ENCODE data around the gene SWSAP1. TPM values are rescaled to one million over a fixed set of nuclear protein-coding genes. Genes with fewer than 3 reads are reported as not detected.

SWSAP1 gene
- total and polyA plus RNA-seq, 9 of the 15 experiments (the other 6 are each of a cell fraction or from before 2014, with no cell fraction given): 0.18 to 2.8 (median 1.7) TPM

DNA sequence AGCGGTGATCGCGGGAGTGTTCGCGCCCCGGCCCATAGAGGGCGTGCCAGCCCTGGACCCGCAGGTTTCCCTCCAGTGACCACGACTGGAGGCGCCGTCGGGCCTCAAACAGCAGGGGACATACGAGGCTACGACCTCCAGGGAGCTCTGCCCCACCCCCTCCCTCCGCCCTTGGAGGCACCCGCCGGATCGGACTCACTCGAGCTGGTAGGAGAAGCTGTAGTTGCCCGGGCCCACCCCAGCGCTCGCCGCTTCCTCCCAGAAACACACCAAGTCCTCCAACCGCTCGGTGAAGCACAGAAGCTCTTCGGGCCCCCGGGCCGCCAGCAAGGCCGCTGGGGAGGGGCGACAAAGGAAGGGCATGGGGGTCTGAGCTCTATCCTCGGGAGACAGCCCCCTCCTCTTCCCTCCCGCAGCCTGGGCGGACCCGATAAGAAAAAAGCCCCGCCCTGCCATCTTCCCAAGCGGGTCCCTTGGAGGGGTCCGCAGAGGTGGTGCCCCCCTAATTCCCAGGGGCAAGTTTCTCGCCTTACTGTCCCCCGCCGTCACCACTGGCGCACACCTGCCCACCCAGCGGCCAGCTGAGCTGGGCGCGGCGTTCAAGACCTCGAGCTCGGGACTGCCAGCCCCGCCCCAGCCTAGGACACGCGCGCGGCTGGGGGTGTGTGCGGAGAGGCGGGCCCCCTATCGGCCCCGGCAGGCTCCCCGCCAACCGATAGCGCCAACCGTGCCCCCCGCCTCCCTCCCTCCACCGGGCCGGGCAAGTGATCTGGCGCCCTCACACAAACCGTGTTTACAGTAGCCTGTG is 8.6 kb downstream of the SWSAP1 start (continued):
- TF ChIP-seq SRSF3 (IDR thresholded peaks at IDR 0.05; ENCODE audit: insufficient read depth, low read length) (no peak), ZC3H8 (IDR thresholded peaks at IDR 0.05) (no peak), FOXK1 (CRISPR knock-in tag; IDR thresholded peaks at IDR 0.05; ENCODE audit: borderline replicate concordance) (0 out of 2 replicates have a peak, but pooled peaks have one; percentile 18), MTF1 (CRISPR knock-in tag; IDR thresholded peaks at IDR 0.05; ENCODE audit: borderline replicate concordance) (no peak), SUPT5H (IDR thresholded peaks at IDR 0.05) (no peak), ADNP (tag; IDR thresholded peaks at IDR 0.05) (no peak), KLF1 (tag; IDR thresholded peaks at IDR 0.05) (no peak), CHCHD3 (CRISPR knock-in tag; IDR thresholded peaks at IDR 0.05) (no peak), ZNF124 (CRISPR knock-in tag; IDR thresholded peaks at IDR 0.05) (no peak), RCOR1 (IDR thresholded peaks at IDR 0.05; ENCODE audit: borderline replicate concordance in 1 of 2, low read depth in 2 of 2, low read length in 2 of 2) (peak in 1 of 2 experiments; percentile 75; a peak in 2 of 4 replicates), ELF1 (tag; IDR thresholded peaks at IDR 0.05) (no peak), MEIS2 (IDR thresholded peaks at IDR 0.05; ENCODE audit: partially characterized antibody) (no peak), TCF7 (IDR thresholded peaks at IDR 0.05; ENCODE audit: borderline replicate concordance) (no peak)
- TF ChIP-seq, protein P1, sequence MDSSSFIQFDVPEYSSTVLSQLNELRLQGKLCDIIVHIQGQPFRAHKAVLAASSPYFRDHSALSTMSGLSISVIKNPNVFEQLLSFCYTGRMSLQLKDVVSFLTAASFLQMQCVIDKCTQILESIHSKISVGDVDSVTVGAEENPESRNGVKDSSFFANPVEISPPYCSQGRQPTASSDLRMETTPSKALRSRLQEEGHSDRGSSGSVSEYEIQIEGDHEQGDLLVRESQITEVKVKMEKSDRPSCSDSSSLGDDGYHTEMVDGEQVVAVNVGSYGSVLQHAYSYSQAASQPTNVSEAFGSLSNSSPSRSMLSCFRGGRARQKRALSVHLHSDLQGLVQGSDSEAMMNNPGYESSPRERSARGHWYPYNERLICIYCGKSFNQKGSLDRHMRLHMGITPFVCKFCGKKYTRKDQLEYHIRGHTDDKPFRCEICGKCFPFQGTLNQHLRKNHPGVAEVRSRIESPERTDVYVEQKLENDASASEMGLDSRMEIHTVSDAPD (CRISPR knock-in tag; IDR thresholded peaks at IDR 0.05): no peak
- TF ChIP-seq, protein P2, sequence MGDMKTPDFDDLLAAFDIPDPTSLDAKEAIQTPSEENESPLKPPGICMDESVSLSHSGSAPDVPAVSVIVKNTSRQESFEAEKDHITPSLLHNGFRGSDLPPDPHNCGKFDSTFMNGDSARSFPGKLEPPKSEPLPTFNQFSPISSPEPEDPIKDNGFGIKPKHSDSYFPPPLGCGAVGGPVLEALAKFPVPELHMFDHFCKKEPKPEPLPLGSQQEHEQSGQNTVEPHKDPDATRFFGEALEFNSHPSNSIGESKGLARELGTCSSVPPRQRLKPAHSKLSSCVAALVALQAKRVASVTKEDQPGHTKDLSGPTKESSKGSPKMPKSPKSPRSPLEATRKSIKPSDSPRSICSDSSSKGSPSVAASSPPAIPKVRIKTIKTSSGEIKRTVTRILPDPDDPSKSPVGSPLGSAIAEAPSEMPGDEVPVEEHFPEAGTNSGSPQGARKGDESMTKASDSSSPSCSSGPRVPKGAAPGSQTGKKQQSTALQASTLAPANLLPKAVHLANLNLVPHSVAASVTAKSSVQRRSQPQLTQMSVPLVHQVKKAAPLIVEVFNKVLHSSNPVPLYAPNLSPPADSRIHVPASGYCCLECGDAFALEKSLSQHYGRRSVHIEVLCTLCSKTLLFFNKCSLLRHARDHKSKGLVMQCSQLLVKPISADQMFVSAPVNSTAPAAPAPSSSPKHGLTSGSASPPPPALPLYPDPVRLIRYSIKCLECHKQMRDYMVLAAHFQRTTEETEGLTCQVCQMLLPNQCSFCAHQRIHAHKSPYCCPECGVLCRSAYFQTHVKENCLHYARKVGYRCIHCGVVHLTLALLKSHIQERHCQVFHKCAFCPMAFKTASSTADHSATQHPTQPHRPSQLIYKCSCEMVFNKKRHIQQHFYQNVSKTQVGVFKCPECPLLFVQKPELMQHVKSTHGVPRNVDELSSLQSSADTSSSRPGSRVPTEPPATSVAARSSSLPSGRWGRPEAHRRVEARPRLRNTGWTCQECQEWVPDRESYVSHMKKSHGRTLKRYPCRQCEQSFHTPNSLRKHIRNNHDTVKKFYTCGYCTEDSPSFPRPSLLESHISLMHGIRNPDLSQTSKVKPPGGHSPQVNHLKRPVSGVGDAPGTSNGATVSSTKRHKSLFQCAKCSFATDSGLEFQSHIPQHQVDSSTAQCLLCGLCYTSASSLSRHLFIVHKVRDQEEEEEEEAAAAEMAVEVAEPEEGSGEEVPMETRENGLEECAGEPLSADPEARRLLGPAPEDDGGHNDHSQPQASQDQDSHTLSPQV (IDR thresholded peaks at IDR 0.05): peak; percentile 38; the same call in 1 of the 2 replicates
